ENCODE results near the gene NYAP1.

Gene NYAP1

DNA sequence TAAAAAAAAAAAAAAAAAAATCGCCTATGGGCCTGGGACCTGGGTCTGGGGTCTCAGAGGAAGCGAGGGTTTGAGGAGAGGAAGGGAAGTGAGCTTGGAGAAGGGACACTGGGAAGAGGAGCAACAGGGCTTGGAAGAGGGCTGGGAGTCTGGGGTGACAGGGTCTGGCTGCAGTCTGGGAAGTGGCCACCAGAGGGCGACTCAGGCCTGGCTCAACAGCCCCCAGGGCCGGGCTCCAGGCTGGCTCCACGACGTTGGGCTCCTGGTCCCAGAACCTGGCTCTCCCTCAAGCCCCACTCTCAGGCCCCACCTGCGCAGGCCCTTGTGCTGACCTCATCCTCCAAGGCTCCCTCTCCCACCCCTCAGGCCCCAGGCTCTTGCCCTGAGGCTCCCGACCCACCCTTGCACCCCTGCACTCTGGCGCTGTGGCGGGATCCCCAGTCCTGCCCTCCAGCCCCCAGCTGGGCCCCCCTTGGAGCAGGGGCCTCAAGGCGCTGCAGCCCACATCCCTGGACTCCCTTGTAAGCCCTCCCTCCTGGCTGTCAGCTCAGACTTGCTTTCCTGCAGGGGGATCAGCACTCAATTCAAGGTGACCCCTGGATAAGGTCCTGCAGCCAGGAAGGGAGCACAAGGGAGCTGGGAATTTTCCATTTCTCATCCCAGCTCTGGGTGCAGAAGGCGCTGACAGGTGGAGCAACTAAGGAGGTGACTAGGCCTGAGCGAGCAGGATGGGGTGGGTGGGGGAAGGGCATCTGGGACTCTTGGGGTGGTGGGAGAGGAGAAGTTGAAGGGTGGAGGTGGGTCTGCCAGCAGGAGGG, 14.3 kb upstream of the NYAP1 start:
- TF ChIP-seq, protein P1, sequence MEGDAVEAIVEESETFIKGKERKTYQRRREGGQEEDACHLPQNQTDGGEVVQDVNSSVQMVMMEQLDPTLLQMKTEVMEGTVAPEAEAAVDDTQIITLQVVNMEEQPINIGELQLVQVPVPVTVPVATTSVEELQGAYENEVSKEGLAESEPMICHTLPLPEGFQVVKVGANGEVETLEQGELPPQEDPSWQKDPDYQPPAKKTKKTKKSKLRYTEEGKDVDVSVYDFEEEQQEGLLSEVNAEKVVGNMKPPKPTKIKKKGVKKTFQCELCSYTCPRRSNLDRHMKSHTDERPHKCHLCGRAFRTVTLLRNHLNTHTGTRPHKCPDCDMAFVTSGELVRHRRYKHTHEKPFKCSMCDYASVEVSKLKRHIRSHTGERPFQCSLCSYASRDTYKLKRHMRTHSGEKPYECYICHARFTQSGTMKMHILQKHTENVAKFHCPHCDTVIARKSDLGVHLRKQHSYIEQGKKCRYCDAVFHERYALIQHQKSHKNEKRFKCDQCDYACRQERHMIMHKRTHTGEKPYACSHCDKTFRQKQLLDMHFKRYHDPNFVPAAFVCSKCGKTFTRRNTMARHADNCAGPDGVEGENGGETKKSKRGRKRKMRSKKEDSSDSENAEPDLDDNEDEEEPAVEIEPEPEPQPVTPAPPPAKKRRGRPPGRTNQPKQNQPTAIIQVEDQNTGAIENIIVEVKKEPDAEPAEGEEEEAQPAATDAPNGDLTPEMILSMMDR (IDR thresholded peaks at IDR 0.05) = peak; percentile 91

DNA sequence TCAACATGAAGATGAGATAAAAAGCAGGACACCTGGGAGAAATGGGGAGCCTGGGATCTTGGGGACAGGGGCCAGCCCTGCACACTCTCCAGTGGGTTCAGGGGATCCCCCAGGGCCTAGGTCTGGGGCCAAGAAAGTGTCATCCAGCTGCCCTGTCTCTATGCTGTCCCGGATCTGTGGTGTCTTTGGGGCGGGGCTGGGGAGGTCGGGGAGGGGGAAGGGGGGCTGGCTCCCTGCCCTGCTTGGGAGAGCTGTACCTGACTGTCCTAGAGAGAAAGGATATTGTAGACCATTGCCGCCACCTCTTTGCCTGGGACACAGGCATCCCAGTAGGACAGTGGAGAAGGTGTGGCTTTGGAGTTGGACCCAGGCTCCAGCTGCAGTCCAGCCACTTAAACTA, 12.7 kb upstream of the NYAP1 start:
- TF ChIP-seq, protein P1 (IDR thresholded peaks at IDR 0.05) = no peak

DNA sequence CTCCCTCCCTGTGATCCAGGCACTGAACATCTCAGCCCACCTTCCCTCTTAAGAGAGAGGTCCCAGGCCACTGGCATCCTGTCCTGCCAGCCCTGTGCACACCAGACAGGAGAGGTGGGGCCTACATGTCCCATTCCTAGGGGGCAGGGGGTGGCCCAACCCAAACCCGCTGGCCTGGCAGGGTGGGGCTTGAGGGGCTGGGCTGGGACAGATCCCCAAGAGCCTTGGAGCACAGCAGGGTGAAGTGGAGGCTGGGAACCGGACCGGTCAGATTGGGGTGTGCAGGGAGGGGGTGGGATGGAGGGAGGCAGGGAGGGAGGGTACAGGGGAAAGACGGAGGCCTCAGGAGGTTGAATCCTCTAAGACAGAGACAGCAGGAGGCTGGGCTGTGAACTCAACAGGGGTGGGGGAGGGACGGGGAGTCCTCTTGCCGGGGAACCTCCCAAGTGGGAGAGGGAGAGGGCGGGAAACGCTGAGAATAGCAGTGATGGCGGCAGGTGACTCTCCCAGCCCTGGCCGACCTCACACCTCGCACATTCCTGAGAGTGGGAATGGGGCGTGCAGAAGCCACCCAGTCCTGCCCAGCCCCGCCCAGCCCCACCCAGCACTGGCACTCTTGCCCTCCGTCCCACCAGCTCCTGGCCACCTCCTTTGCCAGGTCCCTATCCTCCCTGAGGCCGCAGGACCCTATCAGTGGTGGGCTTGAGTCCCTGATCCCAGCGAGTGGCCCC, 11.4 kb upstream of the NYAP1 start:
- TF ChIP-seq, protein P1 (IDR thresholded peaks at IDR 0.05) = no peak

DNA sequence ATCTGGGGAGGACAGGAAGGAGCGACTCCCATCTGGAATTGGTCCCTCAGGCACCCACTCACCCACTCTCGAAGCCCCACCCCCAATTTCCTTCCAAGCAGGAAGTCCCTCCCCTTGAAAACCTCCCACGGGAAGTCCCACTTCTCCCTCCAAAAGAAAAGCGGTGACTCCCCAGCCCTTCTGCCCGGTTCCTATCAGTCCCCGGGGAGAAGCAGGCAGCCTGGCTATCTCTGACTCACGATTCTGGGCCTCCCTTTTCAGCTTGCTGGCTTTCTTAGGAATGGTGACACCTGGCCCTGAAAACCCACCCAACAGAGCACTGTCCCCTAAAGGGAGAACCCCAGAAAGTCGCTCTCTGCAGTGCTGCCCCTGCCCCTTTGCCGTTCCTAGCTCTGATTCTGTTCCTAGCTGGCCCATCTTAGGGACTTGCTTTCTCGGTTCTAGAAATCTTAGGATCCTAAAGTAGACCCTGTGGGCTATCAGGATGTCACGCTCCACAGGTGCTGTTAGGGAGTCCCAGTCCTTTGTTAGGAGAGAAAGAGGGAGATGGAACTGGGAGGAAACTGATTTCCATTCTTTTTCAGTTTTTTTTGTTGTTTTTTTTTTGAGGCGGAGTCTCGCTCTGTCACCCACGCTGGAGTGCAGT, 10.8 kb upstream of the NYAP1 start:
- TF ChIP-seq, protein P1 (IDR thresholded peaks at IDR 0.05) = no peak

DNA sequence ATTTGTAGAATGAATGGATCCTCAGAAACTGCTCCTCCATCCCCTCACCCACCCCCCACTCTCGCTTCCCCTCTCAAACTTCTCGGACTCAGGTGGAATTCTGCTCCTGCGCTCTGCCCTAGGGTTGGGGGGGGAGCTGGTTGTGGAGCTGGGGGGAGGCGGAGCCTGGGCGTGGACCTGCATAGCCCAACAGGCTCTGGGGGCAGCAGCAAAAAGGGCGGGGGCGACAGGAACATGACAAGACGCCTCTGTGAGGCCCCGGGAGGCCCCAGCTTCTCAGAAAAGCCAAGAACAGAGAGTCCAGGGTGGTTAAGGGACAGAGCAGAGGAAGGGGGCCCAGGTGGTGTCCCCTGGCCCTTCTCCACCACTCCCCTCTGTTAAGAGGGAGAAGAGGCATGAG, 8.2 kb upstream of the NYAP1 start:
- TF ChIP-seq, protein P1 (IDR thresholded peaks at IDR 0.05) = no peak

DNA sequence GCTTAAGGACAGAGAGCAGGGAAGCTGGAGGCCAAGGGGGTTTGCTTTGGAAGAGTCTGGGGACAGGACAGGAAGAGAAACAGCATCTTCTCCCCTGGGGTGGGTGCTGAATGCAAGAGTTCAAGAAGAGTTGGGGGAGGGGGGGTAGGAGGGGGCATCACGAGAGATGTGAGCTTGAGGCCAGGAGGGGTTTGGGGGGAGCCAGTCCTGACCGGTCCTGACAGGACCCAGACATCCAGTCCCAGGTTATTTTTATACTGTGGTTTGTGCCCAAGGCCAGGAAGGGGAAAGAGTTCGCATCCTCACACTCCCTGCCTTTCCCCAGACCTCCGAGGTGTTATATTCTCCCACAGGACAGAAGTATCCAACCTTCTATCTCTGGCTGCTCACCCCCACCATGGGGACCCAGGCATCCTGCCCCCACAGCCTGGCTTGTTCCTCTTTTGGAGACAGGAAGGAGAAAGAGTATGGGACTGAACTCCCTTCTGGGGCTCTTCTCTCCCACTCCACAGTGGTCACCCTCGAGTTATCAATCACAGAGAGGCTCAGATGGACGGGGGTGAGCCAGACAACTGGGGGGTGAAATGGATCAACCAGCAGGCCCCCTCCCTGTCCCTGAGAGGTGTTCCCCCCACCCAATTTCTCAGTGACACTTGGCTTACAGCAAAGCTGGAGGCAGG, 7.5 kb upstream of the NYAP1 start:
- TF ChIP-seq, protein P1 (IDR thresholded peaks at IDR 0.05) = no peak

Measured in LNCAP (cell line).